NT2/D1 (cell line): ENCODE data around the gene UBA3.

Experiments used
- SUZ12 ChIP-seq: IDR thresholded peaks from 2 replicates; pipeline ENCODE4 v1.6.1; 2011; ENCODE audit not compliant: insufficient read length, insufficient read depth; ENCODE audit errors: extremely low read depth
- YY1 ChIP-seq: IDR thresholded peaks from 2 replicates; pipeline ENCODE4 v1.6.1; 2011; ENCODE audit not compliant: insufficient read length, insufficient read depth

- no peak for TF ChIP-seq SUZ12
- TF ChIP-seq YY1, result no peak
Observed at GRCh38 chr3:69005791-69006482, 74.2 kb downstream of the UBA3 start.
